HG03457 (cell line): ENCODE data around the gene SLC25A30.

Experiments
- ATAC-seq: cut with Tn5 transposase; IDR thresholded peaks from one replicate; pipeline ENCODE4 v1.9.1; 2021; ENCODE audit warnings: moderate number of reproducible peaks; ENCODE audit not compliant: unreplicated experiment

Gene SLC25A30

GRCh38 chr13:45417790-45418534, at the start of gene SLC25A30:
Gene SLC25A30 (minus strand): TSS chr13:45418373. CDS start chr13:45411425, 6,948 bp downstream.
- no peak for ATAC-seq

GRCh38 chr13:45466359-45466758, 48.2 kb upstream of the SLC25A30 start:
- ATAC-seq: no peak

- ATAC-seq: peak; percentile 90
These were observed 46.7 kb upstream of the SLC25A30 start, which contains the start of gene COG3 for GRCh38 chr13:45464687-45465453. Gene COG3 (plus strand): TSS chr13:45464939. CDS start chr13:45465037, 98 bp downstream.

- no peak for ATAC-seq
These were observed 46.0 kb upstream of the SLC25A30 start for GRCh38 chr13:45464141-45464686.

- no peak for ATAC-seq
These were observed 38.2 kb upstream of the SLC25A30 start for GRCh38 chr13:45456196-45456972.

GRCh38 chr13:45454204-45454603, 36.0 kb upstream of the SLC25A30 start:
- ATAC-seq: no peak

- ATAC-seq: no peak
These were observed 33.1 kb upstream of the SLC25A30 start for GRCh38 chr13:45451282-45451681.

- ATAC-seq: no peak
These were observed 30.9 kb upstream of the SLC25A30 start for GRCh38 chr13:45448965-45449559.

- ATAC-seq: no peak
These were observed 29.0 kb upstream of the SLC25A30 start for GRCh38 chr13:45447050-45447661.

- no peak for ATAC-seq
These were observed 28.0 kb upstream of the SLC25A30 start for GRCh38 chr13:45446181-45446580.

GRCh38 chr13:45445053-45445452, 26.9 kb upstream of the SLC25A30 start:
- no peak for ATAC-seq

- no peak for ATAC-seq
These were observed 23.5 kb upstream of the SLC25A30 start for GRCh38 chr13:45441633-45442032.

- ATAC-seq: no peak
These were observed 21.7 kb upstream of the SLC25A30 start for GRCh38 chr13:45439781-45440462.

- no peak for ATAC-seq
These were observed 20.8 kb upstream of the SLC25A30 start for GRCh38 chr13:45439008-45439407.

- no peak for ATAC-seq
These were observed 19.8 kb upstream of the SLC25A30 start for GRCh38 chr13:45437947-45438346.

- ATAC-seq: no peak
These were observed 18.8 kb upstream of the SLC25A30 start for GRCh38 chr13:45436953-45437352.

GRCh38 chr13:45436332-45436731, 18.2 kb upstream of the SLC25A30 start:
- no peak for ATAC-seq

- no peak for ATAC-seq
These were observed 16.6 kb upstream of the SLC25A30 start for GRCh38 chr13:45434556-45435371.

GRCh38 chr13:45433381-45433790, 15.2 kb upstream of the SLC25A30 start:
- no peak for ATAC-seq
